ENCODE data around the gene NELL1.

DNA sequence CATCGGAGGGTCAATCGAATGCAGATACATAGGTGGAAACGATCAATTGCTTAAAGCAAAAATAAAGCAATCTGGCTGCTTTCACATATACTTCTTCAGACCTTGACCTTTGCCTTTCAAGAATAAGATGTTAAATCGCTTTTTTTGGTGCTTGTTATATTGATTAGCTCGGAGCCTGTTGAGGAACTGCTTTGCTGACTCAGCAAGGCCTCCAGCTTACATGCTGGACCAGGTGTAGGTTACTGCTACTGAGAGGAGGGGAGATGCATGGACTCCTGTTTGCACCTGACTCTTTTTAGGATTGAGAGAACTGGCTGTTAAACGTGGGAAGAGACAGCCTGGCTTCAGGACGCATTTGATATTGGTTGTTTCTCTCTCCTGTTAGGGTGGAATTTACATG, 31.3 kb upstream of the NELL1 start:
- TF ChIP-seq POLR2A (IDR thresholded peaks at IDR 0.05; ENCODE audit: low read depth, low read length) (no peak), TAF1 (IDR thresholded peaks at IDR 0.05; ENCODE audit: low read depth, low read length) (no peak), POLR2AphosphoS5 (IDR thresholded peaks at IDR 0.05; ENCODE audit: low read depth, low read length) (no peak), SPI1 (IDR thresholded peaks at IDR 0.05; ENCODE audit: low read depth, low read length) (no peak), POU2F2 (IDR thresholded peaks at IDR 0.05; ENCODE audit: low read depth, low read length) (no peak), PAX5 (IDR thresholded peaks at IDR 0.05; ENCODE audit: insufficient read depth, low read length, severe bottlenecking) (no peak)
